HL-60 (cell line): ENCODE results near the gene ANKS1B.

Experiments
- DNase-seq, 2 experiments: peaks; one replicate each; pipeline ENCODE4 v3.0.0-alpha.2; 2010 to 2020; ENCODE audit warnings: low read depth in 1 of 2, low spot score in 1 of 2
- H3K27ac ChIP-seq: fragments of 250-450 bp; sonication (Bioruptor Pico); replicated peaks from 2 replicates; pipeline ENCODE4 v1.5.1; 2020; ENCODE audit warnings: mild to moderate bottlenecking, moderate library complexity
- H3K27me3 ChIP-seq: fragments of 250-450 bp; sonication (Bioruptor Pico); 2 replicates; pipeline ENCODE4 v1.5.1; 2021; ENCODE audit warnings: mild to moderate bottlenecking, moderate library complexity; ENCODE audit not compliant: insufficient read depth, poor library complexity, severe bottlenecking
- H3K4me3 ChIP-seq: replicated peaks from 2 replicates; pipeline ENCODE4 v1.5.1; 2011; ENCODE audit warnings: mild to moderate bottlenecking, control low read depth, low read length; ENCODE audit not compliant: insufficient read depth
- CTCF ChIP-seq: IDR thresholded peaks from one replicate; pipeline ENCODE4 v1.5.1; 2011; ENCODE audit warnings: low read length, control low read depth, inconsistent platforms; ENCODE audit not compliant: insufficient read depth
- GABPA ChIP-seq: IDR thresholded peaks from 2 replicates; pipeline ENCODE4 v1.6.1; 2012; ENCODE audit warnings: low read depth
- POLR2AphosphoS5 ChIP-seq: IDR thresholded peaks from 2 replicates; pipeline ENCODE4 v1.6.1; 2012; ENCODE audit warnings: low read depth
- REST ChIP-seq: IDR thresholded peaks from 2 replicates; pipeline ENCODE4 v1.6.1; 2012; ENCODE audit warnings: low read depth; ENCODE audit not compliant: insufficient replicate concordance
- SPI1 ChIP-seq: IDR thresholded peaks from 2 replicates; pipeline ENCODE4 v1.6.1; 2012; ENCODE audit warnings: low read depth, mild to moderate bottlenecking, borderline replicate concordance

The ANKS1B gene

GRCh38 chr12:99257672-99258071, 727.1 kb downstream of the ANKS1B start:
- no peak for DNase-seq
- no peak for TF ChIP-seq POLR2AphosphoS5
- no peak for TF ChIP-seq REST
- TF ChIP-seq CTCF: no peak
- TF ChIP-seq GABPA: no peak
- TF ChIP-seq SPI1: no peak
- H3K27me3 ChIP-seq: no peaks in the 10 kb centered on the region
- no peak overlapping the region for H3K27ac ChIP-seq
- H3K4me3 ChIP-seq: no peak overlapping the region

DNA sequence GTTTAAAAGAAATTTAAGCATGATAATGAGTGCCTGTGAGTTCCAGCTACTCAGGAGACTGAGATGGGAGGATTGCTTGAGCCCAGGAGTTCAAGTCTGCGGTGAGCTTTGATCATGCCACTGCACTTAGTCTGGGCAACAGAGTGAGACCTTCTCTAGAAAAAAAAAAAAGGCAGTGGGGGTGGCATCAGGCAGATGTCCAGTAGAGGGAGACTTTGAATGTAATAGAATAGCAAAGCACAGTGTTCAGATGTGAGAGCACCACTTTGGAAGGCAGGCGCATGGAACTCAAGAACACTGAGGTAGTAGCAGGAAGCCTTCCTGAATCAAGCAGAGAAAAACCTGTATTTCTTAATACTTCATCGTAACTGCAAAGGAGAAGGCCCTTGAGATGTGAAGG, 731.7 kb downstream of the ANKS1B start:
- no peak overlapping the region for H3K27ac ChIP-seq
- TF ChIP-seq GABPA (no peak), CTCF (no peak), REST (no peak), POLR2AphosphoS5 (no peak), SPI1 (no peak)
- no peak overlapping the region for H3K4me3 ChIP-seq
- H3K27me3 ChIP-seq: no peaks in the 10 kb centered on the region
- DNase-seq: no peak

DNA sequence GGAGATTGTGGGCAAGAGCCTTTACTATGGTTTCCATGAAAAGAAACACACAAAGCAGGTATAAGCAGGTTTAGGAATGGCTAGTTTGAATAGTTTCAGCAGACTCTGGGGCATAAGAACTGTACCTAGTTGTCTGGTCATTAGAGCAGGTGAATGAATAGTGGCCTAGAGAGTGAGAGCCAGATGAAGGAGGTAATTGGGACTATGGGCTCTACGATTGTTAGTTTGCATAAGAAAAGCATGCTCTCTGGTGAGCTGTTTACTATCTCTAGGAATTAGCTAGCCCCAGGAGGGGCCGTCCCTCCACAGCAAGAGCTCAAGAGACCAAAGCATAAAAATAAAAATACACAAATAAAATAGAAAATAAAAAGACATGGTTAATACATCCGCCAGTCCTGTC, 734.6 kb downstream of the ANKS1B start:
- no peak for DNase-seq
- H3K4me3 ChIP-seq: no peak overlapping the region

More for the DNA sequence above, 734.6 kb downstream of the ANKS1B start:
- TF ChIP-seq GABPA (no peak), REST (no peak), CTCF (no peak), POLR2AphosphoS5 (no peak), SPI1 (no peak)
- Histone ChIP-seq H3K27me3 (no peaks in the 10 kb centered on the region), H3K27ac (no peak overlapping the region)
